ENCODE results near the gene ANKHD1.

ANKHD1 gene

GRCh38 chr5:140401362-140402257 is at the start of gene ANKHD1:
Gene ANKHD1, plus strand, starts transcription at chr5:140401833. Its CDS starts 135 bp downstream, at chr5:140401968.
- DNase-seq (ENCODE audit: low read depth, low spot score) = peak; percentile 100

GRCh38 chr5:140355546-140355945 is 46.1 kb upstream of the ANKHD1 start:
- no peak for DNase-seq (ENCODE audit: low read depth, low spot score)

- DNase-seq (ENCODE audit: low read depth, low spot score) = no peak
Measured at GRCh38 chr5:140356853-140357725, 44.5 kb upstream of the ANKHD1 start.

- DNase-seq (ENCODE audit: low read depth, low spot score) = peak; percentile 95
Measured at GRCh38 chr5:140357726-140358093, 43.9 kb upstream of the ANKHD1 start.

GRCh38 chr5:140358738-140359310 is 42.8 kb upstream of the ANKHD1 start:
- DNase-seq (ENCODE audit: low read depth, low spot score) = peak; percentile 77

- DNase-seq (ENCODE audit: low read depth, low spot score) = no peak
Measured at GRCh38 chr5:140360101-140360500, 41.5 kb upstream of the ANKHD1 start, which contains the start of gene SLC4A9. Gene SLC4A9, plus strand, starts transcription at chr5:140360194. Its CDS starts 43 bp downstream, at chr5:140360237.

GRCh38 chr5:140360681-140361479 is 40.8 kb upstream of the ANKHD1 start:
- no peak for DNase-seq (ENCODE audit: low read depth, low spot score)

- DNase-seq (ENCODE audit: low read depth, low spot score) = no peak
Measured at GRCh38 chr5:140361901-140362300, 39.7 kb upstream of the ANKHD1 start.

GRCh38 chr5:140362311-140362710 is 39.3 kb upstream of the ANKHD1 start:
- DNase-seq (ENCODE audit: low read depth, low spot score) = no peak

- DNase-seq (ENCODE audit: low read depth, low spot score) = peak; percentile 90
Measured at GRCh38 chr5:140362875-140363630, 38.6 kb upstream of the ANKHD1 start.

- no peak for DNase-seq (ENCODE audit: low read depth, low spot score)
Measured at GRCh38 chr5:140363631-140364471, 37.8 kb upstream of the ANKHD1 start.

- DNase-seq (ENCODE audit: low read depth, low spot score) = no peak
Measured at GRCh38 chr5:140364472-140364765, 37.2 kb upstream of the ANKHD1 start.

- DNase-seq (ENCODE audit: low read depth, low spot score) = no peak
Measured at GRCh38 chr5:140365282-140365681, 36.4 kb upstream of the ANKHD1 start.

GRCh38 chr5:140365941-140366340 is 35.7 kb upstream of the ANKHD1 start:
- DNase-seq (ENCODE audit: low read depth, low spot score) = no peak

GRCh38 chr5:140366589-140367255 is 34.9 kb upstream of the ANKHD1 start:
- no peak for DNase-seq (ENCODE audit: low read depth, low spot score)

GRCh38 chr5:140367256-140368013 is 34.2 kb upstream of the ANKHD1 start:
- no peak for DNase-seq (ENCODE audit: low read depth, low spot score)

- no peak for DNase-seq (ENCODE audit: low read depth, low spot score)
Measured at GRCh38 chr5:140371356-140372151, 30.1 kb upstream of the ANKHD1 start.
